Activated CD4-positive, alpha-beta T cell treated with anti-CD3 and anti-CD28 coated beads, Interleukin-2, amount 10 ng/mL, durations not matched to agents 7 days and 5 days (primary cell): ENCODE data around the gene CDC42EP3. TPM values are rescaled to one million over a fixed set of nuclear protein-coding genes. Genes with fewer than 3 reads are reported as not detected.
A peak's percentile ranks its signal among the peaks of the same experiment; 100 is the strongest.

Experiments
- CTCF ChIA-PET: fragments of 350-600 bp; sonication (Branson Sonifier 250); formaldehyde crosslinking; loops from one replicate; lab custom pipeline; 2021; ENCODE audit warnings: antibody characterized with exemption; lab: Charles Lee
- POLR2A ChIA-PET: fragments of 350-600 bp; sonication (Branson Sonifier 250); formaldehyde crosslinking; loops from one replicate; lab custom pipeline; 2021; ENCODE audit warnings: antibody characterized with exemption; lab: Charles Lee
- DNase-seq: peaks from one replicate; pipeline ENCODE4 v3.0.0-alpha.2; 2020
- H3K27ac Mint-ChIP-seq: one replicate; pipeline ENCODE4 v1.8.0; 2021; ENCODE audit warnings: mild to moderate bottlenecking, moderate library complexity, mixed read lengths
- H3K27me3 Mint-ChIP-seq: one replicate; pipeline ENCODE4 v1.8.0; 2021; ENCODE audit warnings: mixed read lengths
- H3K36me3 Mint-ChIP-seq: one replicate; pipeline ENCODE4 v1.8.0; 2021; ENCODE audit warnings: low read depth, mixed read lengths
- H3K4me1 Mint-ChIP-seq: one replicate; pipeline ENCODE4 v1.8.0; 2021; ENCODE audit warnings: mixed read lengths
- H3K4me3 Mint-ChIP-seq: one replicate; pipeline ENCODE4 v1.8.0; 2021; ENCODE audit warnings: mild to moderate bottlenecking, moderate library complexity, mixed read lengths
- H3K9me3 Mint-ChIP-seq: one replicate; pipeline ENCODE4 v1.8.0; 2021; ENCODE audit warnings: mixed read lengths
- total RNA-seq, 2 experiments: library from RNA; stranded (reverse); gene quantifications; one replicate each; pipeline ENCODE4 v1.2.3, GENCODE V29; 2021

The CDC42EP3 gene
- total RNA-seq, 2 experiments from 2014 or later, result 28.2 to 39.8 TPM

- H3K27me3 Mint-ChIP-seq, result peaks cover 2% of the 10 kb centered on the region
- H3K9me3 Mint-ChIP-seq, result peaks cover 29% of the 10 kb centered on the region
- peaks cover 19% of the 10 kb centered on the region for H3K4me1 Mint-ChIP-seq
- H3K4me3 Mint-ChIP-seq, result no peak overlapping the region
- H3K36me3 Mint-ChIP-seq, result peaks cover 23% of the 10 kb centered on the region
- POLR2A ChIA-PET, result no interaction called here
- CTCF ChIA-PET, result no interaction called here
- no peak overlapping the region for H3K27ac Mint-ChIP-seq
- DNase-seq, result no peak
Measured at GRCh38 chr2:37679072-37679695, 7.7 kb upstream of the CDC42EP3 start.

DNA sequence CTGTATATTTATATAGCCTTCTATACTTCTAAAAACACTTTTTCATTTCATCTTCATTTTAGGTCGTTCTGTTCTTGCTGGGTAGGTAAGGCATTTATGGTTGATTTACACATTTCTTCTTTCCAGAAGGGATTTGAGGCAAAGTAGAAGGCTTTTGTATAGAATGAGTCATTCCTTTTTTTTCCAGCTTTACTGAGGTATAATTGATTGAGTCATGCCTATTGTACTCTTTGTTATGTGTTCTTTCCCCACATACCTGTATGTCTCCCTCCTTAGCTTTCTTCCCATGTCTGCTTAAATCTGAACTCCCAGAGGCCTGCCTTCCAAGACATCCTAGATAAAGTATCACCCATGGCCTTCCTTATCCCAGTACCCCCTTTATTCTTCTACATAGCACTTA is 4.8 kb upstream of the CDC42EP3 start:
- POLR2A ChIA-PET, result no interaction called here
- CTCF ChIA-PET, result interaction anchor here (0.9 to 1.1 kb wide), 2 partner anchors 10 to 261 kb away, joined by 3 read pairs; no protein-coding TSS in a partner anchor

GRCh38 chr2:37674946-37675345 is 3.5 kb upstream of the CDC42EP3 start:
- Mint-ChIP-seq H3K9me3 (peaks cover 2% of the 10 kb centered on the region), H3K4me3 (no peak overlapping the region), H3K4me1 (peaks cover 18% of the 10 kb centered on the region), H3K27ac (no peak overlapping the region), H3K36me3 (peaks cover 8% of the 10 kb centered on the region), H3K27me3 (peaks cover 5% of the 10 kb centered on the region)
- DNase-seq, result no peak
- CTCF ChIA-PET, result no interaction called here
- POLR2A ChIA-PET, result no interaction called here

More for the DNA sequence above, 4.8 kb upstream of the CDC42EP3 start:
- H3K27me3 Mint-ChIP-seq, result peaks cover 5% of the 10 kb centered on the region
- peaks cover 5% of the 10 kb centered on the region for H3K36me3 Mint-ChIP-seq
- no peak for DNase-seq
- no peak overlapping the region for H3K4me3 Mint-ChIP-seq
- H3K27ac Mint-ChIP-seq, result no peak overlapping the region
- H3K9me3 Mint-ChIP-seq, result peaks cover 11% of the 10 kb centered on the region
- peaks cover 8% of the 10 kb centered on the region for H3K4me1 Mint-ChIP-seq

DNA sequence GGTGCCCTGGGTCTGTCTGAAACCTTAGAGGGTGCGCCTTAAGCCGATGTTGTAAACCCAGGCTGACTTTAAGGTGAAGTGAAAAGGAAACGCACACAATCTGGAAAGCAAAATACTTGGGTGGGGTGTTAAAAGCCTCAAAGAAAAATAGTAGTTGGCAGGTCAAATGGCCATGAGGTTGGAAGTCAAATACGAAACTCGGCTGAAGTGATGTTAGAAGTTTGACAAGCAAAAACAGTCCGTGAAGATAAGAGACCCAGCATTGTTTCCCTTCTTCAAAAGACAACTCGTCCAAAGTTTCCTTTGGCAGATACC is 1.4 kb upstream of the CDC42EP3 start:
- H3K36me3 Mint-ChIP-seq, result peaks cover 21% of the 10 kb centered on the region
- peak overlapping the region; percentile 78 for H3K4me3 Mint-ChIP-seq
- ChIA-PET POLR2A (no interaction called here), CTCF (interaction anchor here (0.7 to 1.9 kb wide), 4 partner anchors 10 to 277 kb away, joined by 3 to 7 read pairs (median 4); no protein-coding TSS in a partner anchor)
- H3K9me3 Mint-ChIP-seq, result no peaks in the 10 kb centered on the region
- H3K27me3 Mint-ChIP-seq, result peaks cover 5% of the 10 kb centered on the region
- peak overlapping the region; percentile 86 for H3K27ac Mint-ChIP-seq
- no peak for DNase-seq
- H3K4me1 Mint-ChIP-seq, result peaks cover 37% of the 10 kb centered on the region

DNA sequence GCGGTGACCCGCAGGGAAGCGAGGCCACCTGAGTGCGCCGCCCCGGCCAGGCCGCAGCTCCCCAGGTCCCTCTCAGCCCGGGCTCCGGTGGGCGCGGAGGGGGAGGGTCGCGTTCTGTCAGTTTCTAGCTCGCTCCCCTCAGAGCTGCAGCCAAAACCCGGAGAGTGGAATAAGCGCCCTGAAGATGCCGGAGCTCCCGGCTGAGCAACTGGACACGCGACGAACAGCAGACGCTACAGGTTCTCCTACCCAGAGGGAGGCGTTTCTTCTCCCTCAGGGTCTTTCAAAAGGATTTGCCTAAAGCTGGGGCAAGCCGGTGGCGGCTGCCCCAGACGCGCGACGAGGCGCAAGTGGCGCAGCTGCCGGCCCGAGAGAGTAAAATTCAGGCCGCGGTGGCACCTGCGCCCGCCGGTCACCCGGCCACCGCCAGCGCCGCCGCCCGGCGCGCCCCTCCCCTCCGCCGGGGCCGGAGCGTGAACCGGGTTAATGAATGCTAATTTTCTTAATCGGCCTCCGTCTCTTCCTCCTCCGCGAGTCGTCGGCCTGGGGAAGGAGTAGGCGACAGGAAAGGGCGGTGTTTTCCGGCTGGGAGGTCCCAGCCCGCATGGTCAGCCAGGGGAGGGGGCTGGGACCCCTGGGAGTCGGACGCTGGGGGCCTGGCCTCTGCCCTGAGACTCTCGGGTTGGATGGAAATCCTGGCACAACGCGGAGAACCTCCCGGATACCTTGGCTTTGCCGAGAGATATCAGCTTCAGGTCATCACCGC is 845 bp upstream of the CDC42EP3 start:
- peaks cover 40% of the 10 kb centered on the region for H3K4me1 Mint-ChIP-seq

DNA sequence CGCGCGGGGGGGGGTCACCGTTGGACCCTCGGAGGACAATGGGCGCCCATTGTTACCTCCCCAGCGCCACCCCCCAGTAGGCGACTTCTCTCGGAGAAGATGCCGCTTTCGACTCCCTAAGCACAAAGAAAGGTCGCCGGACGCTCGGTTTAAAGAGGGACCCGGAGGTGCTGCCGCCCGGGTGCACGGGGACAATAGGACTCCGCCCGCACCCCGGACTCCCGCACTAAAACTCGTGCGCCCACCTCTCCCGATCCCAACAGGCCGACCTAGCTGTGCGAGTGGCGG is 318 bp upstream of the CDC42EP3 start:
- ChIA-PET CTCF (interaction anchor here (0.6 to 1.9 kb wide), 5 partner anchors 12 to 276 kb away, joined by 3 to 7 read pairs (median 4); no protein-coding TSS in a partner anchor), POLR2A (interaction anchor here (0.7 kb wide), 1 partner anchor 72 kb away, joined by 3 read pairs; no protein-coding TSS in a partner anchor)
- no peak for DNase-seq
- peak overlapping the region; percentile 95 for H3K4me3 Mint-ChIP-seq
- peaks cover 43% of the 10 kb centered on the region for H3K4me1 Mint-ChIP-seq
- peak overlapping the region; percentile 86 for H3K27ac Mint-ChIP-seq
- H3K9me3 Mint-ChIP-seq, result no peaks in the 10 kb centered on the region
- H3K27me3 Mint-ChIP-seq, result peaks cover 5% of the 10 kb centered on the region
- H3K36me3 Mint-ChIP-seq, result peaks cover 22% of the 10 kb centered on the region

More for the DNA sequence above, 845 bp upstream of the CDC42EP3 start:
- ChIA-PET CTCF (interaction anchor here (0.6 to 1.9 kb wide), 7 partner anchors 9 to 276 kb away, joined by 3 to 7 read pairs (median 3); no protein-coding TSS in a partner anchor), POLR2A (interaction anchor here (0.7 kb wide), 1 partner anchor 73 kb away, joined by 3 read pairs; no protein-coding TSS in a partner anchor)
- peak; percentile 69 for DNase-seq
- H3K9me3 Mint-ChIP-seq, result no peaks in the 10 kb centered on the region
- peaks cover 5% of the 10 kb centered on the region for H3K27me3 Mint-ChIP-seq
- H3K27ac Mint-ChIP-seq, result peak overlapping the region; percentile 86
- peaks cover 21% of the 10 kb centered on the region for H3K36me3 Mint-ChIP-seq
- peak overlapping the region; percentile 95 for H3K4me3 Mint-ChIP-seq

DNA sequence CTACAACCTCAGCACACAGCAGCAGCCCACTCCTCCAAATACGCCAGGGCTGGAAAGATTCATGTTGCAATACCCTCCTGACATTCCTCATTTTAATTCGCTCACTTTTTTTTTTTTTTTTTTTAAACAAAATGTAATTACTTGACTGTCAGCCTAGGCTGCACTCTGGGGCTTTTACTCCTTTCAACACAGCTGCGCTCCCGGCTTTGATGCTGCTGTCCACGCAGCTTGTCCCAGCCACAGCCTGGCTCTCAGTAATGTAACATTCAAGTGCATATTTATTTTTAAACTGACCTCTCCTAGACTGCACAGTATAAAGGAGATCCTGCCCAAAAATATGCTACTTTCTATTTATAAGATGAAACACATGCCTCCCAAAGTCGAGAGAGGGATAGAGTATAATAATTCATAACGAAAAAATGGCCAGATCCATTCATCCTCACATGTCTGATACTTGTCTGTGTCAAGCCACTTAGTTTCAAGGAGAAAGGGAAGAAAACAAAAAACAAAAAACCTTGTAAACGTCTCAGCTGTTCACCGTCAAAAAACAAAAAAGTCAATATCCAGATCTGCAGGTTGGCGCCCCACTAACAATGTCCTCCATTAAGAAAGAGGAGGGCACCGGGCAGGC is 949 bp downstream of the CDC42EP3 start:
- Mint-ChIP-seq H3K27ac (peak overlapping the region; percentile 89), H3K27me3 (peaks cover 2% of the 10 kb centered on the region), H3K9me3 (no peaks in the 10 kb centered on the region), H3K36me3 (peaks cover 29% of the 10 kb centered on the region), H3K4me3 (peak overlapping the region; percentile 95), H3K4me1 (peaks cover 54% of the 10 kb centered on the region)
- ChIA-PET CTCF (interaction anchor here (0.7 to 1.3 kb wide), 9 partner anchors 13 to 516 kb away, joined by 3 to 5 read pairs (median 3); no protein-coding TSS in a partner anchor), POLR2A (no interaction called here)
- no peak for DNase-seq

GRCh38 chr2:37669446-37669845 is 2.0 kb downstream of the CDC42EP3 start:
- peaks cover 35% of the 10 kb centered on the region for H3K36me3 Mint-ChIP-seq
- ChIA-PET POLR2A (no interaction called here), CTCF (interaction anchor here (0.6 to 1.3 kb wide), 4 partner anchors 15 to 255 kb away, joined by 3 read pairs; no protein-coding TSS in a partner anchor)
- H3K27ac Mint-ChIP-seq, result no peak overlapping the region
- peak overlapping the region; percentile 95 for H3K4me3 Mint-ChIP-seq
- H3K27me3 Mint-ChIP-seq, result peaks cover 2% of the 10 kb centered on the region
- no peak for DNase-seq
- peaks cover 59% of the 10 kb centered on the region for H3K4me1 Mint-ChIP-seq
- H3K9me3 Mint-ChIP-seq, result no peaks in the 10 kb centered on the region

DNA sequence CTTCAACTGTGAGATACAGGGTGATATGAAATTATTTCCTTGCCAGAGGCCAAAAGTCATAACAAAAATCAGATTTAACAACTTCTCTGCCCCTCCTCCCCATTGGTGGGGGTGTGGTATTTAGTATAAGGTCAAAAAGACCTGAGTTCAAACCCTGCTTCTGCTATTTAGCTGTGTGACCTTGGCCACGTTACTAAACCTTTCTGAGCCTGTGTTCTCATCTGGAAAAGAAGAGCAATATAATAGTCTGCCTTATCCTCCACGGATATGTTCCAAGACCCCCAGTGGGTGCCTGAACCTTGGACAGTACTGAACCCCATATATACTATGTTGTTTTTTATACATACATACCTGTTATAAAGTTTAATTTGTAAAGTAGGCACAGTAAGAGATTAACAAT is 3.7 kb downstream of the CDC42EP3 start:
- no peaks in the 10 kb centered on the region for H3K27me3 Mint-ChIP-seq
- no peak overlapping the region for H3K4me3 Mint-ChIP-seq
- peaks cover 58% of the 10 kb centered on the region for H3K4me1 Mint-ChIP-seq
- no peaks in the 10 kb centered on the region for H3K9me3 Mint-ChIP-seq
- CTCF ChIA-PET, result no interaction called here
- H3K27ac Mint-ChIP-seq, result no peak overlapping the region
- H3K36me3 Mint-ChIP-seq, result peaks cover 44% of the 10 kb centered on the region
- no peak for DNase-seq
- POLR2A ChIA-PET, result no interaction called here

GRCh38 chr2:37666772-37667171 is 4.7 kb downstream of the CDC42EP3 start:
- Mint-ChIP-seq H3K9me3 (no peaks in the 10 kb centered on the region), H3K27ac (no peak overlapping the region), H3K4me3 (no peak overlapping the region), H3K4me1 (peaks cover 55% of the 10 kb centered on the region), H3K36me3 (peaks cover 47% of the 10 kb centered on the region), H3K27me3 (no peaks in the 10 kb centered on the region)
- ChIA-PET CTCF (interaction anchor here (0.6 to 0.9 kb wide), 4 partner anchors 9 to 235 kb away, joined by 3 to 6 read pairs (median 3); no protein-coding TSS in a partner anchor), POLR2A (no interaction called here)
- no peak for DNase-seq

- H3K4me3 Mint-ChIP-seq, result no peak overlapping the region
- ChIA-PET CTCF (interaction anchor here (0.8 to 1.5 kb wide), 6 partner anchors 9 to 166 kb away, joined by 3 to 6 read pairs (median 3); no protein-coding TSS in a partner anchor), POLR2A (interaction anchor here (0.6 kb wide), 1 partner anchor 70 kb away, joined by 7 read pairs; no protein-coding TSS in a partner anchor)
- H3K36me3 Mint-ChIP-seq, result peaks cover 52% of the 10 kb centered on the region
- no peaks in the 10 kb centered on the region for H3K27me3 Mint-ChIP-seq
- peak overlapping the region; percentile 16 for H3K27ac Mint-ChIP-seq
- no peaks in the 10 kb centered on the region for H3K9me3 Mint-ChIP-seq
- DNase-seq, result no peak
- peaks cover 54% of the 10 kb centered on the region for H3K4me1 Mint-ChIP-seq
Measured at GRCh38 chr2:37665604-37666362, 5.7 kb downstream of the CDC42EP3 start.

DNA sequence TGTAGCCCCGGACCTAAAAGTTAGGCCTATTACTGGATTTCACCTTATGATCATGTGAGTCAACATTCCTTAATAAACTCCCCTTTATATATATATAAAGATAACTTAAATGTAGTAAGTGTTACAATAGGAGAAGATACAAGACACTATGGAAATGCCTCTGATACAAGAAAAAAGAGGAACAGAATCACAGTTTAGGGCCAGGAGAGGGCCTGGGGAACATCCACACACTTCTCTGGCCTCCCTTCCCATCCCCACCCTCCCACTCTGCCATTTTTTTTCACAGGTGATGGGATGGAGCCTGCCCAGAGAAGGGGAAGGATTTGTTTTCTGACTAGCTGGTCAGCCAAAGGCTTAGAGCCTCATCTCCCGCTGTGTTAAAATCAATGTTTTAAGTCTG is 6.4 kb downstream of the CDC42EP3 start:
- Mint-ChIP-seq H3K9me3 (no peaks in the 10 kb centered on the region), H3K4me3 (no peak overlapping the region), H3K27ac (no peak overlapping the region), H3K4me1 (peaks cover 48% of the 10 kb centered on the region), H3K36me3 (peaks cover 49% of the 10 kb centered on the region), H3K27me3 (no peaks in the 10 kb centered on the region)
- POLR2A ChIA-PET, result no interaction called here
- CTCF ChIA-PET, result interaction anchor here (1.3 to 1.5 kb wide), 2 partner anchors 8 to 10 kb away, joined by 3 read pairs; no protein-coding TSS in a partner anchor
- no peak for DNase-seq
